HEK293 (cell line): ENCODE measurements around the gene SLC17A5.

Experiments
- CTCF ChIA-PET: fragments of 350-600 bp; formaldehyde crosslinking; extraction: SDS; loops from one replicate; lab custom pipeline; 2021; ENCODE audit warnings: antibody characterized with exemption; lab: Yijun Ruan, JAX
- POLR2A ChIA-PET: fragments of 300-600 bp; formaldehyde crosslinking; extraction: SDS; loops from one replicate; lab custom pipeline; 2020; ENCODE audit warnings: antibody characterized with exemption, inconsistent platforms; lab: Yijun Ruan, JAX
- H3K27ac ChIP-seq: fragments of 200-500 bp; sonication (Bioruptor generic); 2 replicates; pipeline ENCODE4 v1.5.1; 2014; ENCODE audit warnings: low read depth, low read length, control low read depth, inconsistent platforms; ENCODE audit errors: extremely low read depth
- H3K36me3 ChIP-seq, 2 experiments: fragments of 200-500 bp in 1 of 2; sonication (Bioruptor generic) in 1 of 2; 1 replicate in 1 of 2; 2 replicates in 1 of 2; pipeline ENCODE4 v1.5.1; 2014 to 2017; ENCODE audit warnings: inconsistent platforms in 2 of 2, low read length in 2 of 2; ENCODE audit not compliant: control insufficient read depth in 2 of 2, insufficient read depth in 1 of 2
- H3K4me1 ChIP-seq: fragments of 200-500 bp; sonication (Bioruptor generic); 2 replicates; pipeline ENCODE4 v1.5.1; 2014; ENCODE audit warnings: mild to moderate bottlenecking, low read length, inconsistent platforms; ENCODE audit not compliant: control insufficient read depth, insufficient read depth
- H3K4me3 ChIP-seq: 2 replicates; pipeline ENCODE4 v1.5.1; 2011; ENCODE audit warnings: low read depth, mild to moderate bottlenecking, control low read depth, low read length, moderate library complexity
- H3K9me3 ChIP-seq: fragments of 200-500 bp; sonication (Bioruptor generic); 2 replicates; pipeline ENCODE4 v1.5.1; 2014; ENCODE audit warnings: low read depth, low read length, inconsistent platforms; ENCODE audit not compliant: control insufficient read depth, insufficient read depth
- ZNF239 ChIP-seq: fragments of 450-650 bp; formaldehyde crosslinking; IDR thresholded peaks from 2 replicates; pipeline ENCODE4 v1.5.1; 2016; ENCODE audit warnings: missing biosample characterization, missing genetic modification characterization
- ZNF311 ChIP-seq: fragments of 450-650 bp; formaldehyde crosslinking; IDR thresholded peaks from 2 replicates; pipeline ENCODE4 v1.5.1; 2017; ENCODE audit warnings: missing biosample characterization, missing genetic modification characterization, borderline replicate concordance

Gene SLC17A5

DNA sequence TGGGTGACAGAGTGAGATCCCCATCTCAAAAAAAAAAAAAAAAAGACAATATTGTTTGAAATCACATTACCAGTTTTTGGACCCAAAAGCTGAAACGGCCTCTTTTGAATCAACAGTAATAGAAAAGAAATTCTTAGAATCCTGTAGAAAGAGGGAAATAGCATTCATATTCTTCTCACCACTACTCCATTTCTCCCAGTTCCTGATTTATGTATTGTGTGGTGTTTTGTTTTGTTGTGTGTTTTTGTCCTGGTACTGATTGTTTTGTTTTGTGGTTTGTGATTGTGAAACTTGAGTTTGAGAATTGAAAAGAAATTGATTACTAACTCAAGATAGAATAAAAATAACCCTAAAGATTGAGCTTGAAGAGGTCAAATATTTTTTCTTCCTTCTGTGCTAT lies 106.8 kb downstream of the SLC17A5 start:
- no peaks in the 10 kb centered on the region for H3K4me1 ChIP-seq
- H3K27ac ChIP-seq = no peak overlapping the region
- ChIA-PET CTCF (interaction anchor here (3.5 kb wide), 1 partner anchor 64 kb away, joined by 17 read pairs; no protein-coding TSS in a partner anchor), POLR2A (interaction anchor here (2.4 kb wide), 1 partner anchor 26 kb away, joined by 15 read pairs; the partner anchor contains the start of gene EEF1A1)
- no peaks in the 10 kb centered on the region for H3K9me3 ChIP-seq
- no peaks in the 10 kb centered on the region for H3K36me3 ChIP-seq
- no peak overlapping the region for H3K4me3 ChIP-seq
- TF ChIP-seq ZNF239 (tag by site-specific recombination) = no peak
- TF ChIP-seq ZNF311 (tag by site-specific recombination) = no peak
